Measurements from ENCODE around the gene SEMA3G. TPM values are rescaled to one million over a fixed set of nuclear protein-coding genes. Genes with fewer than 3 reads are reported as not detected.

SEMA3G gene
- total and polyA plus RNA-seq, 2 experiments from 2014 or later = 0.47 to 2.5 TPM

- TF ChIP-seq REST (IDR thresholded peaks at IDR 0.05; ENCODE audit: unreplicated experiment) = no peak
These were observed 39.8 kb downstream of the SEMA3G start (continued) for GRCh38 chr3:52405066-52405465.

- H3K27me3 ChIP-seq (ENCODE audit: insufficient read depth) = no peaks in the 10 kb centered on the region
- TF ChIP-seq EZH2 (IDR thresholded peaks at IDR 0.05; ENCODE audit: low read depth, unreplicated experiment) = no peak
- no peak for TF ChIP-seq ZNF331 (CRISPR knock-in tag; IDR thresholded peaks at IDR 0.05; ENCODE audit: low read depth)
- no peak for TF ChIP-seq CREB1 (CRISPR knock-in tag; IDR thresholded peaks at IDR 0.05; ENCODE audit: low read depth)
- TF ChIP-seq JUNB (IDR thresholded peaks at IDR 0.05; ENCODE audit: unreplicated experiment) = no peak
- no peak for TF ChIP-seq NANOG (IDR thresholded peaks at IDR 0.05; ENCODE audit: borderline replicate concordance)
- TF ChIP-seq, protein P1, sequence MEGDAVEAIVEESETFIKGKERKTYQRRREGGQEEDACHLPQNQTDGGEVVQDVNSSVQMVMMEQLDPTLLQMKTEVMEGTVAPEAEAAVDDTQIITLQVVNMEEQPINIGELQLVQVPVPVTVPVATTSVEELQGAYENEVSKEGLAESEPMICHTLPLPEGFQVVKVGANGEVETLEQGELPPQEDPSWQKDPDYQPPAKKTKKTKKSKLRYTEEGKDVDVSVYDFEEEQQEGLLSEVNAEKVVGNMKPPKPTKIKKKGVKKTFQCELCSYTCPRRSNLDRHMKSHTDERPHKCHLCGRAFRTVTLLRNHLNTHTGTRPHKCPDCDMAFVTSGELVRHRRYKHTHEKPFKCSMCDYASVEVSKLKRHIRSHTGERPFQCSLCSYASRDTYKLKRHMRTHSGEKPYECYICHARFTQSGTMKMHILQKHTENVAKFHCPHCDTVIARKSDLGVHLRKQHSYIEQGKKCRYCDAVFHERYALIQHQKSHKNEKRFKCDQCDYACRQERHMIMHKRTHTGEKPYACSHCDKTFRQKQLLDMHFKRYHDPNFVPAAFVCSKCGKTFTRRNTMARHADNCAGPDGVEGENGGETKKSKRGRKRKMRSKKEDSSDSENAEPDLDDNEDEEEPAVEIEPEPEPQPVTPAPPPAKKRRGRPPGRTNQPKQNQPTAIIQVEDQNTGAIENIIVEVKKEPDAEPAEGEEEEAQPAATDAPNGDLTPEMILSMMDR (conservative IDR thresholded peaks at IDR 0.05; ENCODE audit: low read depth in 2 of 2) = no peak
- no peak for TF ChIP-seq EZH2phosphoT487 (IDR thresholded peaks at IDR 0.05; ENCODE audit: unreplicated experiment)
- no peaks in the 10 kb centered on the region for H3K9me2 ChIP-seq (ENCODE audit: insufficient read depth)
- no peak for DNase-seq (ENCODE audit: low spot score)
- no peak overlapping the region for H2AFZ ChIP-seq
- peaks cover 3% of the 10 kb centered on the region; the same call in 1 of the 2 replicates for H3K36me3 ChIP-seq (ENCODE audit: insufficient read depth)
- peaks cover 6% of the 10 kb centered on the region; the same call in 1 of the 2 replicates for H3K4me1 ChIP-seq (ENCODE audit: insufficient read depth)
- Mint-ChIP-seq H3K4me1 (peaks cover 7% of the 10 kb centered on the region), H3K36me3 (ENCODE audit: low read depth) (peaks cover 63% of the 10 kb centered on the region), H3K27ac (no peak overlapping the region), H3K27me3 (ENCODE audit: insufficient read depth, low read depth, poor library complexity) (peaks cover 6% of the 10 kb centered on the region), H3K9me3 (no peaks in the 10 kb centered on the region), H3K4me3 (no peak overlapping the region)
- peaks cover 15% of the 10 kb centered on the region for H3K79me2 ChIP-seq (replicated peaks; ENCODE audit: insufficient read depth)
- H3K4me2 ChIP-seq = no peak overlapping the region
- H3K27ac ChIP-seq (ENCODE audit: low read depth) = no peak overlapping the region
- H3F3A ChIP-seq (replicated peaks; ENCODE audit: low read depth) = no peaks in the 10 kb centered on the region
- no peak for ATAC-seq
- no peaks in the 10 kb centered on the region; the same call in 1 of the 2 replicates for H4K20me1 ChIP-seq (replicated peaks; ENCODE audit: insufficient read depth)
- H3K4me3 ChIP-seq = no peak overlapping the region
These were observed 40.5 kb downstream of the SEMA3G start for GRCh38 chr3:52404391-52404790.

DNA sequence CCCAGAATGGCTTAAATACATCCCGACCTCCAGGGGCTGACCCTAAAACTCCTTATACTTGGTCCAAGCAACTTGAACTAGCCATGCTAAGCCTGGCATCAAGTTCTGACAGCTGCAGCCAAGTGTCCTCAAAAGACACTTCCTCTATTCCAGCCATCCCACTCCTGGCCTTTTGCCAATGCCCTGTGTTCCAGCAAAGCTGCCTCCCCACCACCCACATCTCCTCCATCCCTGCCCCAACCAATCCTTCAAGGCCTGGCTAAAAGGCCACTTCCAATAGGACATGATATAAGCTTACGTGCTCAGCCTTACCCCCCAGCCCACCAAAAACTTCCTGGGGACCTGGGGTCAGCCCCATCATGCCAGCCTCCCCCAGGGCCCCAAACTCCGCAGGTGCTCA is 40.9 kb downstream of the SEMA3G start:
- H3K4me1 ChIP-seq (ENCODE audit: insufficient read depth) = peaks cover 2% of the 10 kb centered on the region; the same call in 1 of the 2 replicates
- peaks cover 11% of the 10 kb centered on the region for H3K79me2 ChIP-seq (replicated peaks; ENCODE audit: insufficient read depth)
- H3K4me1 Mint-ChIP-seq = peaks cover 5% of the 10 kb centered on the region
- no peak overlapping the region for H3K27ac ChIP-seq (ENCODE audit: low read depth)
- H3K9me2 ChIP-seq (ENCODE audit: insufficient read depth) = no peaks in the 10 kb centered on the region
- H3K27ac Mint-ChIP-seq = no peak overlapping the region
- no peaks in the 10 kb centered on the region for H3K9me3 Mint-ChIP-seq
- no peaks in the 10 kb centered on the region for H3F3A ChIP-seq (replicated peaks; ENCODE audit: low read depth)
- no peak overlapping the region for H2AFZ ChIP-seq
- H3K27me3 ChIP-seq (ENCODE audit: insufficient read depth) = no peaks in the 10 kb centered on the region
- H4K20me1 ChIP-seq (replicated peaks; ENCODE audit: insufficient read depth) = no peaks in the 10 kb centered on the region; the same call in 1 of the 2 replicates
- DNase-seq (ENCODE audit: low spot score) = no peak
- H3K4me3 Mint-ChIP-seq = no peak overlapping the region
- ATAC-seq = no peak
- peaks cover 3% of the 10 kb centered on the region; the same call in 1 of the 2 replicates for H3K36me3 ChIP-seq (ENCODE audit: insufficient read depth)
- H3K4me3 ChIP-seq = no peak overlapping the region
- peaks cover 4% of the 10 kb centered on the region for H3K27me3 Mint-ChIP-seq (ENCODE audit: insufficient read depth, low read depth, poor library complexity)
- peaks cover 63% of the 10 kb centered on the region for H3K36me3 Mint-ChIP-seq (ENCODE audit: low read depth)
- no peak overlapping the region for H3K4me2 ChIP-seq
- no peak for TF ChIP-seq ZNF462 (CRISPR knock-in tag; IDR thresholded peaks at IDR 0.05)

Data from GM23338 (cell line).